Natural killer cell (primary cell): ENCODE measurements around the gene FKBP3. TPM values are rescaled to one million over a fixed set of nuclear protein-coding genes. Genes with fewer than 3 reads are reported as not detected.

ENCODE experiments used
- ATAC-seq, 3 donors: fragments of 150-1000 bp in 2 of 3; fragments of 200-7000 bp in 1 of 3; cut with Tn5 transposase; 1 replicate in 1 of 3; 2 replicates in 2 of 3; pipeline ENCODE4 v1.10.0; 2021; ENCODE audit warnings: mild to moderate bottlenecking in 2 of 3, moderate library complexity in 2 of 3
- DNase-seq, 2 donors: peaks; one replicate each; pipeline versions ENCODE4 v3.0.0 to v3.0.0-alpha.2; 2013 to 2021; ENCODE audit warnings: mixed read lengths in 1 of 2
- H3K27ac ChIP-seq: one replicate; pipeline ENCODE4 v1.5.1; 2013; ENCODE audit warnings: mild to moderate bottlenecking, low read length
- H3K27me3 ChIP-seq: one replicate; pipeline ENCODE4 v1.6.1; 2013; ENCODE audit warnings: low read length; ENCODE audit not compliant: control insufficient read depth, insufficient read depth
- H3K36me3 ChIP-seq: one replicate; pipeline ENCODE4 v1.6.1; 2013; ENCODE audit warnings: low read length; ENCODE audit not compliant: control insufficient read depth, insufficient read depth
- H3K4me1 ChIP-seq: one replicate; pipeline ENCODE4 v1.6.1; 2013; ENCODE audit warnings: low read length; ENCODE audit not compliant: control insufficient read depth, insufficient read depth
- H3K4me3 ChIP-seq: one replicate; pipeline ENCODE4 v1.5.1; 2013; ENCODE audit warnings: low read length
- H3K9me3 ChIP-seq: one replicate; pipeline ENCODE4 v1.6.1; 2013; ENCODE audit warnings: low read length; ENCODE audit not compliant: control insufficient read depth, insufficient read depth
- H3K27ac Mint-ChIP-seq, 2 donors: one replicate each; pipeline ENCODE4 v1.8.0; 2022; ENCODE audit warnings: mild to moderate bottlenecking in 2 of 2, mixed read lengths in 2 of 2, moderate library complexity in 1 of 2
- H3K27me3 Mint-ChIP-seq, 2 donors: one replicate each; pipeline ENCODE4 v1.8.0; 2022; ENCODE audit warnings: low read depth in 2 of 2, mixed read lengths in 2 of 2
- H3K36me3 Mint-ChIP-seq: one replicate; pipeline ENCODE4 v1.8.0; 2022; ENCODE audit warnings: mixed read lengths
- H3K4me1 Mint-ChIP-seq, 2 donors: one replicate each; pipeline ENCODE4 v1.8.0; 2022; ENCODE audit warnings: mixed read lengths in 2 of 2
- H3K4me3 Mint-ChIP-seq: one replicate; pipeline ENCODE4 v1.8.0; 2022; ENCODE audit warnings: mild to moderate bottlenecking, moderate library complexity, mixed read lengths
- H3K9me3 Mint-ChIP-seq, 2 donors: one replicate each; pipeline ENCODE4 v1.8.0; 2022; ENCODE audit warnings: mixed read lengths in 2 of 2
- WGBS: methylation state at CpG from one replicate; pipeline ENCODE4 v1.1.7; 2013; ENCODE audit warnings: missing lambda C conversion rate; ENCODE audit not compliant: insufficient coverage; 5-methylcytosine and 5-hydroxymethylcytosine counted together
- intact Hi-C: fragments of 100-400 bp; cut with micrococcal nuclease; formaldehyde crosslinking; loops from one replicate; pipeline ENCODE4 v1.14.2; 2022
- total RNA-seq, 4 donors: library from RNA; stranded (reverse); fragments of 120-200 nt in 1 of 4; gene quantifications; one replicate each; pipeline versions ENCODE4 v1.2.3 to v1.2.4, GENCODE V29; 2013 to 2022
- TF ChIP-seq, protein P1 (sequence below): fragments of 200-600 bp; IDR thresholded peaks from one replicate; pipeline ENCODE4 v1.8.0; 2022; ENCODE audit warnings: antibody characterized with exemption

The FKBP3 gene
- total RNA-seq, 3 donors from 2014 or later (not counting 1 experiment from before 2014, with no cell fraction given) = 32.2 to 39.7 (median 33.7) TPM

DNA sequence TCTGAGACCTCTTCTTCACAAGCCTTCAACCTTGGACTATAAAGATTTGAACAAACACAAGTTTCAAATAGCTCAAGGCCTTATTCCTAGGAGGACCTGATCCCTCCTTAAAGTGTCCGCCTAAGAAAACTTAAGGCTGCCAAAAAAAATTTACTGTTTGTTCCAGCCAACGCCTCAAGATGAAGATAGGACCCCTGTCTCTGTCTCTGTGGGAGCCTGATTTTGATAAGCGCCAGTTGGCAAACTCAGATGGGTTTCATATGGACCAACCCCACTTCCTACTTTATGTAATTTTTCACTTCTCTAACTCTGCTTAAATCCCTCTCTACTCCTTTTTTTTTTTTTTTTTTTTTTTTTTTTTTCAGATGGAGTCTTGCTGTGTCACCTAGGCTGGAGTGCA lies 11.0 kb downstream of the FKBP3 start:
- H3K27me3 ChIP-seq = no peaks in the 10 kb centered on the region
- H3K27ac Mint-ChIP-seq = no peak overlapping the region
- no peaks in the 10 kb centered on the region for H3K27me3 Mint-ChIP-seq
- H3K4me3 Mint-ChIP-seq = no peak overlapping the region
- no peaks in the 10 kb centered on the region for H3K4me1 ChIP-seq
- H3K9me3 Mint-ChIP-seq = no peaks in the 10 kb centered on the region
- peaks cover 46% of the 10 kb centered on the region for H3K36me3 ChIP-seq
- WGBS = 96% methylated on average over 3 of the region's 3 CpGs
- H3K27ac ChIP-seq = no peak overlapping the region
- intact Hi-C loops = no loop called here
- no peaks in the 10 kb centered on the region for H3K9me3 ChIP-seq
- TF ChIP-seq, protein P1, sequence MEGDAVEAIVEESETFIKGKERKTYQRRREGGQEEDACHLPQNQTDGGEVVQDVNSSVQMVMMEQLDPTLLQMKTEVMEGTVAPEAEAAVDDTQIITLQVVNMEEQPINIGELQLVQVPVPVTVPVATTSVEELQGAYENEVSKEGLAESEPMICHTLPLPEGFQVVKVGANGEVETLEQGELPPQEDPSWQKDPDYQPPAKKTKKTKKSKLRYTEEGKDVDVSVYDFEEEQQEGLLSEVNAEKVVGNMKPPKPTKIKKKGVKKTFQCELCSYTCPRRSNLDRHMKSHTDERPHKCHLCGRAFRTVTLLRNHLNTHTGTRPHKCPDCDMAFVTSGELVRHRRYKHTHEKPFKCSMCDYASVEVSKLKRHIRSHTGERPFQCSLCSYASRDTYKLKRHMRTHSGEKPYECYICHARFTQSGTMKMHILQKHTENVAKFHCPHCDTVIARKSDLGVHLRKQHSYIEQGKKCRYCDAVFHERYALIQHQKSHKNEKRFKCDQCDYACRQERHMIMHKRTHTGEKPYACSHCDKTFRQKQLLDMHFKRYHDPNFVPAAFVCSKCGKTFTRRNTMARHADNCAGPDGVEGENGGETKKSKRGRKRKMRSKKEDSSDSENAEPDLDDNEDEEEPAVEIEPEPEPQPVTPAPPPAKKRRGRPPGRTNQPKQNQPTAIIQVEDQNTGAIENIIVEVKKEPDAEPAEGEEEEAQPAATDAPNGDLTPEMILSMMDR = no peak
- H3K4me3 ChIP-seq = no peak overlapping the region
- ATAC-seq (no peak), DNase-seq (no peak)
- no peaks in the 10 kb centered on the region for H3K36me3 Mint-ChIP-seq
- peaks cover 0 to 6% of the 10 kb centered on the region in 2 donors for H3K4me1 Mint-ChIP-seq

DNA sequence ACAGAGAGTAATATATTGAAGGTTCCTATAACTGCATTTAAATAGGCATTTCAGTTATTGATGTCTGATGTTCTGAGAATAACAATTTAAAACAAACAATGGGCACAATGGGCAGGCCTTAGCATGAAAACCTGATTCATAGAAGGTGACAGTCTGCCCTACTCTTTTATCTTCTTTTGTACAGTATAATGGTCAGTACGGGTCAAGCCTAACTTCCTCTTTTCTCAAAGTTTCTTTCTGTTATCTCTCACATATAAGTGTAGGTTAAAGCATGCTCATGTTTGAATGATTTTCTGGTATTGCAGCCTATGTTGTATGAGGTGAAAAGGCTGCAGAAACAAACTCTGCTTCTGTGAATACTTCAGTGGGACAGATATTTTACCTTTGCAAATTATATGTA lies 14.2 kb downstream of the FKBP3 start:
- no peaks in the 10 kb centered on the region for H3K9me3 ChIP-seq
- H3K4me3 ChIP-seq = no peak overlapping the region
- no peaks in the 10 kb centered on the region for H3K4me1 ChIP-seq
- Mint-ChIP-seq H3K27ac (no peak overlapping the region), H3K36me3 (no peaks in the 10 kb centered on the region), H3K9me3 (no peaks in the 10 kb centered on the region), H3K27me3 (no peaks in the 10 kb centered on the region), H3K4me3 (no peak overlapping the region), H3K4me1 (no peaks in the 10 kb centered on the region)
- no peak overlapping the region for H3K27ac ChIP-seq
- intact Hi-C loops = no loop called here
- H3K27me3 ChIP-seq = no peaks in the 10 kb centered on the region
- ATAC-seq = no peak
- TF ChIP-seq, protein P1 = no peak
- no CpG with 5 or more reads among the region's 1 CpG for WGBS
- peaks cover 60% of the 10 kb centered on the region for H3K36me3 ChIP-seq
- DNase-seq = no peak

DNA sequence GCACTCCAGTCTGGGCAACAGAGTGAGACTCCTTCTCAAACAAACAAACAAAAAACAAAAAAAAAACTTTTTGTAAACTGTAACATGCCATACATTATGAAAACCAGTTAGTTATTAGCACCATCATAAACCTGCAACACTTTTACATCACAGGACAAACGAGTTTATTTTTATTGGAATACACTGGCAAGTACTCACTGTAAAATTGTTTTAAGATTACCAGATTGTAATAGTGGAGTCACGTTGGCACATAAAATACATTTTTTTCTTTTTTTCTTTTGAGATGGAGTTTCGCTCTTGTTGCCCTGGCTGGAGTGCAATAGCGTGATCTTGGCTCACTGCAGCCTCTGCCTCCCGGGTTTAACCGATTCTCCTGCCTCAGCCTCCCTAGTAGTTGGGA lies 15.7 kb downstream of the FKBP3 start:
- TF ChIP-seq, protein P1 = no peak
- H3K4me3 Mint-ChIP-seq = no peak overlapping the region
- DNase-seq (no peak), ATAC-seq (no peak)
- Histone ChIP-seq H3K4me1 (no peaks in the 10 kb centered on the region), H3K36me3 (peaks cover 68% of the 10 kb centered on the region), H3K4me3 (no peak overlapping the region), H3K27me3 (no peaks in the 10 kb centered on the region), H3K27ac (no peak overlapping the region), H3K9me3 (no peaks in the 10 kb centered on the region)
- 98% methylated on average over 5 of the region's 6 CpGs for WGBS
- peaks cover 0 to under 1% of the 10 kb centered on the region in 2 donors for H3K4me1 Mint-ChIP-seq
- H3K27me3 Mint-ChIP-seq = no peaks in the 10 kb centered on the region
- intact Hi-C loops = no loop called here
- H3K27ac Mint-ChIP-seq = no peak overlapping the region
- H3K36me3 Mint-ChIP-seq = no peaks in the 10 kb centered on the region
- no peaks in the 10 kb centered on the region for H3K9me3 Mint-ChIP-seq

DNA sequence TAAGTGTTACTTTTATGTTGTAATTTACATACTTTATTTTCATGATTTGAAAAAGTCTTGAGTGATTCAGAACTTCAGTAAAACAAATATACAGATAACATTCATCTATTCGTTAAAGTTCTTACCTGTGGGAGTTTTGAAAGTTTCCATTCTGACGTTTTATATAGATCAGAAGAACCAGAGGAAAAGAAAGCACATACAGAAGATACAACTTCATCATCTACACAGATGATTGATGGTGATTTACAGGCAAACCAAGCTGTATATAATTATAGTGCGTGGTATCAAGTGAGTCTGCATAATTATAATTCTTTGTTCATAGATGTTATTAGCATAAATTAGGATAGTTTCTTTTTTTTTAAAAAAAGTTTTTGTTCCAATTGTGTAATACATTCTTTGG lies 20.0 kb downstream of the FKBP3 start:
- Mint-ChIP-seq H3K9me3 (no peaks in the 10 kb centered on the region), H3K4me3 (no peak overlapping the region), H3K36me3 (no peaks in the 10 kb centered on the region), H3K27me3 (no peaks in the 10 kb centered on the region), H3K27ac (no peak overlapping the region), H3K4me1 (peaks cover 0 to 5% of the 10 kb centered on the region in 2 donors)
- intact Hi-C loops = no loop called here
- WGBS = no CpG with 5 or more reads among the region's 3 CpGs
- H3K4me1 ChIP-seq = no peaks in the 10 kb centered on the region
- TF ChIP-seq, protein P1 = no peak
- no peak for DNase-seq
- no peaks in the 10 kb centered on the region for H3K9me3 ChIP-seq
- H3K4me3 ChIP-seq = no peak overlapping the region
- no peak for ATAC-seq
- H3K27me3 ChIP-seq = no peaks in the 10 kb centered on the region
- H3K27ac ChIP-seq = no peak overlapping the region
- H3K36me3 ChIP-seq = peaks cover 70% of the 10 kb centered on the region
